B cell (primary cell): ENCODE measurements around the gene DDX27. TPM values are rescaled to one million over a fixed set of nuclear protein-coding genes. Genes with fewer than 3 reads are reported as not detected.
A peak's percentile ranks its signal among the peaks of the same experiment; 100 is the strongest.

Experiments
- ATAC-seq: fragments of 200-7000 bp; cut with Tn5 transposase; one replicate; pipeline ENCODE4 v1.10.0; 2021; ENCODE audit warnings: low read depth, mild to moderate bottlenecking, moderate number of reproducible peaks, moderate library complexity
- CTCF ChIA-PET: fragments of 350-600 bp; sonication (Branson Sonifier 250); formaldehyde crosslinking; loops from one replicate; lab custom pipeline; 2021; ENCODE audit warnings: antibody characterized with exemption, inconsistent platforms; lab: Charles Lee
- POLR2A ChIA-PET: fragments of 350-600 bp; sonication (Branson Sonifier 250); formaldehyde crosslinking; loops from one replicate; lab custom pipeline; 2021; ENCODE audit warnings: antibody characterized with exemption; lab: Charles Lee
- DNase-seq: peaks from one replicate; pipeline ENCODE4 v3.0.0; 2013
- H2AFZ ChIP-seq: 2 replicates; pipeline ENCODE4 v1.6.1; 2012; ENCODE audit warnings: mild to moderate bottlenecking, low read depth, low read length; ENCODE audit not compliant: insufficient read depth, poor library complexity, severe bottlenecking
- H3K27ac ChIP-seq, 2 donors: 1 replicate in 1 of 2; 2 replicates in 1 of 2; pipeline ENCODE4 v1.5.1; 2012 to 2013; ENCODE audit warnings: low read length in 2 of 2, mild to moderate bottlenecking in 2 of 2, moderate library complexity in 1 of 2
- H3K27me3 ChIP-seq, 4 experiments: fragments of 200-600 bp in 1 of 4; sonication (generic) in 1 of 4; replicated peaks in 1 of 4; 1 replicate in 2 of 4; 2 replicates in 2 of 4; pipeline versions ENCODE4 v1.6.1 to v1.7.0; 2013 to 2016; ENCODE audit warnings: low read length in 3 of 4, mild to moderate bottlenecking in 2 of 4, mixed read lengths in 1 of 4, moderate library complexity in 1 of 4; ENCODE audit not compliant: insufficient read depth in 4 of 4, control insufficient read depth in 3 of 4; ENCODE audit errors: control extremely low read depth in 1 of 4
- H3K36me3 ChIP-seq, 2 experiments: replicated peaks in 1 of 2; 1 replicate in 1 of 2; 2 replicates in 1 of 2; pipeline versions ENCODE4 v1.6.1 to v1.7.1; 2013; ENCODE audit warnings: low read length in 1 of 2; ENCODE audit not compliant: insufficient read depth in 2 of 2, control insufficient read depth in 1 of 2; ENCODE audit errors: control extremely low read depth in 1 of 2, extremely low read depth in 1 of 2
- H3K4me1 ChIP-seq, 2 donors: fragments of 200-600 bp in 1 of 2; sonication (generic) in 1 of 2; 1 replicate in 1 of 2; 2 replicates in 1 of 2; pipeline versions ENCODE4 v1.5.1 to v1.6.1; 2013 to 2017; ENCODE audit warnings: low read length in 2 of 2; ENCODE audit not compliant: control insufficient read depth in 2 of 2, insufficient read depth in 2 of 2
- H3K4me2 ChIP-seq: replicated peaks from 2 replicates; pipeline ENCODE3; 2012; ENCODE audit warnings: mild to moderate bottlenecking, low read depth, low read length; ENCODE audit not compliant: poor library complexity, severe bottlenecking
- H3K4me3 ChIP-seq, 5 experiments: fragments of 200-600 bp in 1 of 5; sonication (generic) in 1 of 5; 1 replicate in 3 of 5; 2 replicates in 2 of 5; pipeline versions ENCODE4 v1.5.1 to v1.7.0; 2011 to 2016; ENCODE audit warnings: low read length in 4 of 5, mild to moderate bottlenecking in 4 of 5, low read depth in 2 of 5, control low read depth in 1 of 5, moderate library complexity in 1 of 5; ENCODE audit not compliant: insufficient read depth in 1 of 5; ENCODE audit errors: control extremely low read depth in 1 of 5, extremely low read depth in 1 of 5
- H3K79me2 ChIP-seq: fragments of 200-600 bp; sonication (generic); one replicate; pipeline ENCODE4 v1.6.0; 2016; ENCODE audit warnings: low read length; ENCODE audit not compliant: control insufficient read depth, insufficient read depth
- H3K9ac ChIP-seq: fragments of 200-600 bp; sonication (generic); 2 replicates; pipeline ENCODE4 v1.6.1; 2017; ENCODE audit warnings: mild to moderate bottlenecking, low read length, moderate library complexity
- H3K9me3 ChIP-seq, 3 donors: one replicate each; pipeline versions ENCODE4 v1.6.1 to v1.7.1; 2013; ENCODE audit warnings: low read length in 2 of 3; ENCODE audit not compliant: control insufficient read depth in 2 of 3, insufficient read depth in 1 of 3; ENCODE audit errors: control extremely low read depth in 1 of 3
- H4K20me1 ChIP-seq: 2 replicates; pipeline ENCODE4 v1.6.0; 2012; ENCODE audit warnings: mild to moderate bottlenecking, low read length; ENCODE audit not compliant: insufficient read depth, control insufficient read depth, poor library complexity, severe bottlenecking
- H3K27ac Mint-ChIP-seq: one replicate; pipeline ENCODE4 v1.8.0; 2021; ENCODE audit warnings: mixed read lengths
- H3K27me3 Mint-ChIP-seq: one replicate; pipeline ENCODE4 v1.8.0; 2021; ENCODE audit warnings: mixed read lengths
- H3K4me1 Mint-ChIP-seq: one replicate; pipeline ENCODE4 v1.8.0; 2021; ENCODE audit warnings: mixed read lengths
- H3K4me3 Mint-ChIP-seq: one replicate; pipeline ENCODE4 v1.8.0; 2021; ENCODE audit warnings: mixed read lengths
- H3K9me3 Mint-ChIP-seq: one replicate; pipeline ENCODE4 v1.8.0; 2022; ENCODE audit warnings: mixed read lengths; ENCODE audit not compliant: insufficient read depth
- CTCF ChIP-seq: fragments of 200-600 bp; IDR thresholded peaks from one replicate; pipeline ENCODE4 v1.8.0; 2022; ENCODE audit warnings: antibody characterized with exemption, mild to moderate bottlenecking
- EZH2 ChIP-seq: IDR thresholded peaks from 2 replicates; pipeline ENCODE4 v1.6.1; 2012; ENCODE audit warnings: borderline replicate concordance, low read depth, mild to moderate bottlenecking, moderate library complexity, low read length; ENCODE audit not compliant: insufficient read depth, poor library complexity, severe bottlenecking
- WGBS: methylation state at CpG from one replicate; pipeline ENCODE4 v1.1.5; 2013; ENCODE audit warnings: missing lambda C conversion rate; ENCODE audit not compliant: insufficient coverage; 5-methylcytosine and 5-hydroxymethylcytosine counted together
- intact Hi-C: fragments of 100-400 bp; cut with micrococcal nuclease; formaldehyde crosslinking; loops from one replicate; pipeline ENCODE4 v1.10.0; 2022
- polyA plus RNA-seq: library from polyadenylated mRNA; depleted of rRNA; stranded (reverse); fragments of >200 nt; gene quantifications from 2 replicates; pipeline ENCODE4 v1.2.3, GENCODE V29; 2012
- total RNA-seq, 2 donors: library from RNA; stranded (reverse); fragments of 120-200 nt in 1 of 2; gene quantifications; 1 replicate in 1 of 2; 2 replicates in 1 of 2; pipeline versions ENCODE4 v1.2.3 to v1.2.4, GENCODE V29; 2013 to 2022

The DDX27 gene
- total and polyA plus RNA-seq, 2 donors (not counting 1 experiment from before 2014, with no cell fraction given): 55.0 to 74.6 TPM

GRCh38 chr20:49286689-49287551 is 67.7 kb downstream of the DDX27 start:
- H3K79me2 ChIP-seq: peaks cover 82% of the 10 kb centered on the region
- H3K36me3 ChIP-seq: peaks cover 28 to 97% of the 10 kb centered on the region in 2 experiments
- TF ChIP-seq CTCF (no peak), EZH2 (no peak)
- no peaks in the 10 kb centered on the region for H3K27me3 ChIP-seq
- H3K4me3 ChIP-seq: peak overlapping the region in 1 of 5 experiments; percentile 3
- no peak overlapping the region for H3K27ac ChIP-seq
- no peak overlapping the region for H3K9ac ChIP-seq
- no peak overlapping the region for H3K4me2 ChIP-seq
- no peak overlapping the region for H2AFZ ChIP-seq
- Mint-ChIP-seq H3K9me3 (peaks cover 38% of the 10 kb centered on the region), H3K27me3 (no peaks in the 10 kb centered on the region), H3K4me3 (no peak overlapping the region), H3K4me1 (peaks cover 53% of the 10 kb centered on the region), H3K27ac (peak overlapping the region; percentile 33)
- DNase-seq (peak; percentile 32), ATAC-seq (no peak)
- intact Hi-C loops: no loop called here
- peaks cover 90% of the 10 kb centered on the region for H4K20me1 ChIP-seq
- CTCF ChIA-PET: interaction anchor here (0.5 kb wide), 1 partner anchor 70 kb away, joined by 6 read pairs; no protein-coding TSS in a partner anchor
- H3K9me3 ChIP-seq: peaks cover 5 to 63% (median 56%) of the 10 kb centered on the region in 3 donors
- WGBS: 93% methylated on average over 10 of the region's 16 CpGs
- POLR2A ChIA-PET: interaction anchor here (0.6 to 1.4 kb wide), 3 partner anchors 8 to 10 kb away, joined by 3 read pairs; partner anchors contain the start of gene ZNFX1
- peaks cover 23 to 35% of the 10 kb centered on the region in 2 donors for H3K4me1 ChIP-seq
